NCI-H774 (cell line): ENCODE results near the gene INPP5A.

ENCODE experiments used
- DNase-seq: peaks from one replicate; lab custom pipeline; 2025; lab: John Stamatoyannopoulos, UW

INPP5A gene

DNA sequence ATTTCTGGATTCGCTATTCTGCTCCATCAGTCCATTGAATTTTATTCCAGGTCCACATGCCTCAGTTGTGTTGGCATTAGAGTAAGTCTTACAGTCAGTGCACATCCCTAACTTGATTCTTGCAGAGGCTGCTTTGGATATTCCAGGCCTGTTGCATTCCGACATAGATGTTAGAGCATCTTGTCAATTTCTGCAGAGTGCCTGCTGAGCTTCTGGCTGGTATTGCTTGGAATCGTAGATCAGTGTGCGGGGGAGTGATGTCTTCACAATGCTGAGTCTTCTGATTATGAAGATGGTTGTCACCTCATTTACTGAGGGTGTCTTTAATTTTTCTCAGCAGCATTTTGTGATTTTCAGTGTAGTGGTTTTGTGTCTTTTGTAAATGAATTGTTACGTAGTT is 45.2 kb downstream of the INPP5A start:
- DNase-seq, result no peak

DNA sequence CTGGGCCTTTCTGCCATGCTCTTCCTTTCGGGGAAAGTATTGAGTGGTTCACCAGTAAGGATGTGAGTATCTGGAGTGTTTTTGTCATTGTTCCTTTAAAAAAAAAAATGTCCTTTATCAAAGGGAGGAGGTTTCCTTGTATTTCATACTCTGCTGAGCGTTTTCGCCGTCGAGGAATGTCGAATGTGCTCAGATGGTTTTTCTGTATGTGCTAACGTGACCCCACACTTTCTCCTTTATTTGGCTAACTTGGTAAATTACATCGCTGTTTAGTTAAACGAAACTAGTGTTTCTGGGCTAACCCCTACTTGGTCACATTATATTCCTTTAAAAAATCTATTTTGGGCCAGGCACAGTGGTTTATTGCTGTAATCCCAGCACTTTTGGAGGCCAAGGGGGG is 45.9 kb downstream of the INPP5A start:
- no peak for DNase-seq

- no peak for DNase-seq
These were observed 46.5 kb downstream of the INPP5A start for GRCh38 chr10:132584081-132584480.

- no peak for DNase-seq
These were observed 48.4 kb downstream of the INPP5A start for GRCh38 chr10:132585732-132586722.

GRCh38 chr10:132586739-132587138 is 49.2 kb downstream of the INPP5A start:
- DNase-seq, result no peak

DNA sequence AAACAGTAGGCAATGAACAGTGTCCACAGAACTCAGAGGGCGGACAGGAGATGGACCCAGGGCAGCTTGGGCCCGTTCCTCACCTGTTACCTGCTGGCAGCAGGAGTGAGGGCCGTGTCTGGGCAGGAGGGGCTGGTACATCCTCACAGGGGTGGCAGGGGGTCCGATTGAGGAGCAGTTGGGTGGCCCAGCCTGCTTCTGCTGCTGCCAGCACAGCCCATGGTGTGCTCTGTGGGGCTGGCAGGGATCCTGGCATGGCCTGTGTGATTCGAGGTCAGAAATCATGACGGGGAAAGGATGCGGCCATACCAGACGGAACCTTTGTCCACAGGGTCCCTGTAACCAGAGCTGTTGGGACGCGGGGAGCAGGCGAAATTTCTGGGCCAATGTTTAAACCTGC is 49.6 kb downstream of the INPP5A start:
- DNase-seq, result no peak

GRCh38 chr10:132588301-132589013 is 50.9 kb downstream of the INPP5A start:
- DNase-seq, result no peak

- DNase-seq, result no peak
These were observed 51.4 kb downstream of the INPP5A start for GRCh38 chr10:132589015-132589414.

GRCh38 chr10:132589681-132590080 is 52.1 kb downstream of the INPP5A start:
- no peak for DNase-seq

- DNase-seq, result no peak
These were observed 52.6 kb downstream of the INPP5A start for GRCh38 chr10:132590094-132590751.

DNA sequence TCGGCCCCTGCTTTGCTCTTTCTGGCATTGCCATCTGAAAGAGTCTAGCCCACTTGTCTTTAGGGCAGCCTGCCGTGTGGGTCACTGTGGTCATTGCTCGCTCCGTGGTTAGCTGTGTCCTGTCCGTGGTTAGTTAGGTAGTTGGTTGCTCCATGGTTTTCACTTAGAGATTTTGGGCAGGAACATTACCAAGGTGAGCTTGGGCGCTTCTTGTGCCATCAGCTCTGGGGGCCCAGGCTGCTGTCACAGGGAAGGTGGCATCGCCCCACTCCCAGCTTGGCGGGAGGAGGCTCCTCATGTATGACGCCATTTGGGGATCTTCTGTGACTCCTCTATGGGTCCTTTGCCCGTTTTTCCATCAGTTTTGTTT is 53.1 kb downstream of the INPP5A start:
- DNase-seq, result no peak

GRCh38 chr10:132591166-132591971 is 53.8 kb downstream of the INPP5A start:
- DNase-seq, result no peak

GRCh38 chr10:132592790-132593383 is 55.3 kb downstream of the INPP5A start:
- no peak for DNase-seq

DNA sequence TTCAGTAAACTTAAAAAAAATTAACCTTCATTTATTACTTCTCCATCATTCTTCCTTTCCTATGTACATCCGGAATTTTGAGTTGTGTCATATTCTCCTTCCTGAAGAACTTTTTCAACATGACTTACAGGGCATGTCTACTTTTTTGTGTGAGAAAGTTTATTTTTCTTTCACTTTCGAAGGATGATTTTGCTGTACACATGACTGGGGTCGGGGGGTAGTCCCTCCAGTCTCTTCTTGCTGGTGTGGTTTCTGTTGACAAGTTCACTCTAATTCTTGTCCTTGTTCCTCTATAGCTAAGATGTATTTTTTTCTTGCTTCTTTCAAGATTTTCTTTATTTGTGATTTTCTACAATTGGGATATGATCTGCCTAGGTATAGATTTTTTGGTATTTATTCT is 55.8 kb downstream of the INPP5A start:
- DNase-seq, result no peak

GRCh38 chr10:132593900-132594876 is 56.6 kb downstream of the INPP5A start:
- no peak for DNase-seq

DNA sequence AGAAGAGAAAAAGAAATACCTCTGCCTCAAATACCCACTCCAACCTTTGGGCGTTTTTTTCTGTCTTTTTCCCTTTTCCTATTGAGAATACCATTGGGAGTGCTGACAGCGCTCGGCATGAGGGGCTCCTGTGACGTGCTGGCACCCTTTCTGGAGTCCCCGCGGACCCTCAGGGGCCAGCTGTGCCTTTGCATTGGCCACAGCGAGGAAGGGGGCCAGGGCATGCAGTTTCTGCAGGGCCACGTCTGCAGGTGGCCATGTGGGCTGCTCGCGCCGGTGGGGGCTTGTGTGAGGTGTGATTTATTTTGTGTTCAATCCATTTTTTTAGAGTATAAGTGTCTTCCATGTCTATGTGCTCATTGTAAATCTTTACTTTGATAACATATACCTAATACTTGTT is 57.4 kb downstream of the INPP5A start:
- DNase-seq, result no peak

- no peak for DNase-seq
These were observed 58.3 kb downstream of the INPP5A start for GRCh38 chr10:132595854-132596253.

- DNase-seq, result no peak
These were observed 59.2 kb downstream of the INPP5A start for GRCh38 chr10:132596742-132597279.

DNA sequence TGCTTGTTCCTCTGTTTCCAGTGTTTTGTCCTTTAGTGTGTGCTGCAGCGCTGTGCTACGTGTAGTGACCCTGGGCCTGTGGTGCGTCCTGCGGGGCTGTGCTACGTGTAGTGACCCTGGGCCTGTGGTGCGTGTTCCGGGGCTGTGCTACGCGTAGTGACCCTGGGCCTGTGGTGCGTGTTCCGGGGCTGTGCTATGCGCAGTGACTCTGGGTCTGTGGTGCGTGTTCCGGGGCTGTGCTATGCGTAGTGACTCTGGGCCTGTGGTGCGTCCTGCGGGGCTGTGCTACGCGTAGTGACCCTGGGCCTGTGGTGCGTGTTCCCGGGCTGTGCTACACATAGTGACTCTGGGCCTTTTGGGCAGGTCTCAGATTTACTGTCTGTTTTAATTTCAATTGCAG is 60.1 kb downstream of the INPP5A start:
- DNase-seq, result no peak
